Activated CD4-positive, alpha-beta memory T cell treated with anti-CD3 and anti-CD28 coated beads for 36 hours (primary cell): ENCODE measurements around the gene THRSP. TPM values are rescaled to one million over a fixed set of nuclear protein-coding genes. Genes with fewer than 3 reads are reported as not detected.

ENCODE experiments used
- CTCF ChIA-PET: fragments of 350-600 bp; sonication (Branson Sonifier 250); formaldehyde crosslinking; loops from one replicate; lab custom pipeline; 2021; ENCODE audit warnings: antibody characterized with exemption, inconsistent platforms; lab: Charles Lee
- POLR2A ChIA-PET: fragments of 350-600 bp; sonication (Branson Sonifier 250); formaldehyde crosslinking; loops from one replicate; lab custom pipeline; 2021; ENCODE audit warnings: antibody characterized with exemption; lab: Charles Lee
- DNase-seq: peaks from one replicate; pipeline ENCODE4 v3.0.0-alpha.2; 2020
- H3K27ac Mint-ChIP-seq: one replicate; pipeline ENCODE4 v1.8.0; 2021; ENCODE audit warnings: mixed read lengths
- H3K27me3 Mint-ChIP-seq: one replicate; pipeline ENCODE4 v1.8.0; 2021; ENCODE audit warnings: mixed read lengths
- H3K36me3 Mint-ChIP-seq: one replicate; pipeline ENCODE4 v1.8.0; 2021; ENCODE audit warnings: mixed read lengths
- H3K4me1 Mint-ChIP-seq: one replicate; pipeline ENCODE4 v1.8.0; 2021; ENCODE audit warnings: low read depth, mixed read lengths
- H3K4me3 Mint-ChIP-seq: one replicate; pipeline ENCODE4 v1.8.0; 2021; ENCODE audit warnings: mild to moderate bottlenecking, mixed read lengths
- H3K9me3 Mint-ChIP-seq: one replicate; pipeline ENCODE4 v1.8.0; 2021; ENCODE audit warnings: mixed read lengths
- intact Hi-C: fragments of 100-400 bp; cut with micrococcal nuclease; formaldehyde crosslinking; loops from one replicate; pipeline ENCODE4 v1.15.1; 2023
- total RNA-seq, 2 experiments: library from RNA; stranded (reverse); gene quantifications; one replicate each; pipeline ENCODE4 v1.2.3, GENCODE V29; 2021

Gene THRSP
- total RNA-seq, 2 experiments from 2014 or later, result not detected

- peaks cover 2% of the 10 kb centered on the region for H3K9me3 Mint-ChIP-seq
- no peaks in the 10 kb centered on the region for H3K4me1 Mint-ChIP-seq
- H3K27ac Mint-ChIP-seq, result no peak overlapping the region
- ChIA-PET POLR2A (no interaction called here), CTCF (no interaction called here)
- no peak for DNase-seq
- no peaks in the 10 kb centered on the region for H3K36me3 Mint-ChIP-seq
- intact Hi-C loops, result no loop called here
- no peak overlapping the region for H3K4me3 Mint-ChIP-seq
- H3K27me3 Mint-ChIP-seq, result no peaks in the 10 kb centered on the region
Observed at GRCh38 chr11:78030429-78031325, 33.0 kb upstream of the THRSP start.

- ChIA-PET CTCF (no interaction called here), POLR2A (no interaction called here)
- Mint-ChIP-seq H3K27me3 (no peaks in the 10 kb centered on the region), H3K27ac (no peak overlapping the region), H3K4me1 (no peaks in the 10 kb centered on the region), H3K4me3 (no peak overlapping the region), H3K36me3 (no peaks in the 10 kb centered on the region), H3K9me3 (peaks cover 2% of the 10 kb centered on the region)
- intact Hi-C loops, result no loop called here
- no peak for DNase-seq
Observed at GRCh38 chr11:78031629-78032028, 32.0 kb upstream of the THRSP start.

GRCh38 chr11:78032090-78032489 is 31.6 kb upstream of the THRSP start:
- H3K27ac Mint-ChIP-seq, result no peak overlapping the region
- CTCF ChIA-PET, result no interaction called here
- DNase-seq, result no peak
- no peak overlapping the region for H3K4me3 Mint-ChIP-seq
- no peaks in the 10 kb centered on the region for H3K27me3 Mint-ChIP-seq
- no peaks in the 10 kb centered on the region for H3K36me3 Mint-ChIP-seq
- POLR2A ChIA-PET, result no interaction called here
- no peaks in the 10 kb centered on the region for H3K4me1 Mint-ChIP-seq
- intact Hi-C loops, result no loop called here
- peaks cover 2% of the 10 kb centered on the region for H3K9me3 Mint-ChIP-seq

GRCh38 chr11:78033040-78033439 is 30.6 kb upstream of the THRSP start:
- CTCF ChIA-PET, result no interaction called here

GRCh38 chr11:78034623-78035022 is 29.0 kb upstream of the THRSP start:
- Mint-ChIP-seq H3K9me3 (no peaks in the 10 kb centered on the region), H3K36me3 (no peaks in the 10 kb centered on the region), H3K27ac (no peak overlapping the region), H3K4me1 (peaks cover 3% of the 10 kb centered on the region), H3K27me3 (no peaks in the 10 kb centered on the region), H3K4me3 (no peak overlapping the region)
- intact Hi-C loops, result no loop called here
- POLR2A ChIA-PET, result no interaction called here
- CTCF ChIA-PET, result interaction anchor here (4.2 kb wide), 1 partner anchor 11 kb away, joined by 24 read pairs; no protein-coding TSS in a partner anchor
- no peak for DNase-seq

More at GRCh38 chr11:78033040-78033439, 30.6 kb upstream of the THRSP start:
- intact Hi-C loops, result no loop called here
- no peaks in the 10 kb centered on the region for H3K36me3 Mint-ChIP-seq
- no peak overlapping the region for H3K4me3 Mint-ChIP-seq
- H3K27me3 Mint-ChIP-seq, result no peaks in the 10 kb centered on the region
- no peak overlapping the region for H3K27ac Mint-ChIP-seq
- no peaks in the 10 kb centered on the region for H3K4me1 Mint-ChIP-seq
- POLR2A ChIA-PET, result no interaction called here
- no peak for DNase-seq
- H3K9me3 Mint-ChIP-seq, result no peaks in the 10 kb centered on the region

- Mint-ChIP-seq H3K9me3 (no peaks in the 10 kb centered on the region), H3K27ac (no peak overlapping the region), H3K36me3 (no peaks in the 10 kb centered on the region), H3K4me1 (peaks cover 12% of the 10 kb centered on the region), H3K4me3 (no peak overlapping the region), H3K27me3 (no peaks in the 10 kb centered on the region)
- CTCF ChIA-PET, result interaction anchor here (4.2 kb wide), 1 partner anchor 9 kb away, joined by 24 read pairs; no protein-coding TSS in a partner anchor
- POLR2A ChIA-PET, result interaction anchor here (0.6 kb wide), 1 partner anchor 729 kb away, joined by 4 read pairs; no protein-coding TSS in a partner anchor
- DNase-seq, result no peak
- intact Hi-C loops, result no loop called here
Observed at GRCh38 chr11:78036313-78036712, 27.3 kb upstream of the THRSP start.

- POLR2A ChIA-PET, result no interaction called here
- peaks cover 12% of the 10 kb centered on the region for H3K4me1 Mint-ChIP-seq
- no peaks in the 10 kb centered on the region for H3K27me3 Mint-ChIP-seq
- H3K4me3 Mint-ChIP-seq, result no peak overlapping the region
- CTCF ChIA-PET, result interaction anchor here (1.4 to 4.2 kb wide), 2 partner anchors 9 to 38 kb away, joined by 5 to 24 read pairs; no protein-coding TSS in a partner anchor
- DNase-seq, result no peak
- H3K36me3 Mint-ChIP-seq, result no peaks in the 10 kb centered on the region
- no peaks in the 10 kb centered on the region for H3K9me3 Mint-ChIP-seq
- H3K27ac Mint-ChIP-seq, result no peak overlapping the region
- intact Hi-C loops, result no loop called here
Observed at GRCh38 chr11:78037056-78037455, 26.6 kb upstream of the THRSP start.

- intact Hi-C loops, result no loop called here
- Mint-ChIP-seq H3K4me1 (peaks cover 12% of the 10 kb centered on the region), H3K36me3 (no peaks in the 10 kb centered on the region), H3K4me3 (no peak overlapping the region), H3K9me3 (no peaks in the 10 kb centered on the region), H3K27me3 (no peaks in the 10 kb centered on the region), H3K27ac (no peak overlapping the region)
- ChIA-PET POLR2A (no interaction called here), CTCF (interaction anchor here (1.4 to 4.2 kb wide), 2 partner anchors 8 to 39 kb away, joined by 5 to 24 read pairs; no protein-coding TSS in a partner anchor)
- DNase-seq, result no peak
Observed at GRCh38 chr11:78037825-78038620, 25.6 kb upstream of the THRSP start.

GRCh38 chr11:78038697-78039313 is 24.9 kb upstream of the THRSP start:
- no peak for DNase-seq
- ChIA-PET CTCF (interaction anchor here (4.2 kb wide), 1 partner anchor 7 kb away, joined by 24 read pairs; no protein-coding TSS in a partner anchor), POLR2A (interaction anchor here (1.7 kb wide), 1 partner anchor 44 kb away, joined by 11 read pairs; the partner anchor contains the start of gene INTS4)

GRCh38 chr11:78039391-78039918 is 24.2 kb upstream of the THRSP start:
- POLR2A ChIA-PET, result interaction anchor here (1.7 kb wide), 1 partner anchor 45 kb away, joined by 11 read pairs; the partner anchor contains the start of gene INTS4
- CTCF ChIA-PET, result interaction anchor here (0.9 to 1.0 kb wide), 2 partner anchors 45 to 263 kb away, joined by 3 read pairs; partner anchors contain the start of gene INTS4
- H3K4me3 Mint-ChIP-seq, result peak overlapping the region; percentile 6

More at GRCh38 chr11:78038697-78039313, 24.9 kb upstream of the THRSP start:
- Mint-ChIP-seq H3K27me3 (no peaks in the 10 kb centered on the region), H3K4me3 (no peak overlapping the region), H3K36me3 (no peaks in the 10 kb centered on the region), H3K9me3 (no peaks in the 10 kb centered on the region), H3K27ac (no peak overlapping the region), H3K4me1 (peaks cover 12% of the 10 kb centered on the region)
- intact Hi-C loops, result loop anchor here (1.0 kb wide), 1 partner anchor 44 kb away; no protein-coding TSS in a partner anchor

More at GRCh38 chr11:78039391-78039918, 24.2 kb upstream of the THRSP start:
- DNase-seq, result peak; percentile 10
- Mint-ChIP-seq H3K9me3 (no peaks in the 10 kb centered on the region), H3K36me3 (no peaks in the 10 kb centered on the region), H3K4me1 (peaks cover 12% of the 10 kb centered on the region), H3K27ac (peak overlapping the region; percentile 80), H3K27me3 (no peaks in the 10 kb centered on the region)
- intact Hi-C loops, result loop anchor here (1.0 kb wide), 1 partner anchor 44 kb away; no protein-coding TSS in a partner anchor
